GM13977 (cell line): Measurements from ENCODE around the gene MST1.

Source experiments
- DNase-seq: peaks from one replicate; pipeline ENCODE4 v3.0.0; 2012; ENCODE audit warnings: low spot score
- in situ Hi-C: fragments of 300-500 bp; cut with MboI; formaldehyde crosslinking; loops from one replicate; pipeline ENCODE4 v1.12.0; 2022; ENCODE audit warnings: low sequenced_read_pairs, low pct_unique_long_range_greater_than_20kb, mixed read lengths, inconsistent platforms; ENCODE audit not compliant: unreplicated experiment
- TF ChIP-seq, protein P1 (sequence below): IDR thresholded peaks from 2 replicates; pipeline ENCODE4 v1.5.1; 2012; ENCODE audit warnings: mild to moderate bottlenecking, control low read depth; ENCODE audit not compliant: insufficient read depth; ENCODE audit errors: extremely low read depth, missing control alignments

Gene MST1

DNA sequence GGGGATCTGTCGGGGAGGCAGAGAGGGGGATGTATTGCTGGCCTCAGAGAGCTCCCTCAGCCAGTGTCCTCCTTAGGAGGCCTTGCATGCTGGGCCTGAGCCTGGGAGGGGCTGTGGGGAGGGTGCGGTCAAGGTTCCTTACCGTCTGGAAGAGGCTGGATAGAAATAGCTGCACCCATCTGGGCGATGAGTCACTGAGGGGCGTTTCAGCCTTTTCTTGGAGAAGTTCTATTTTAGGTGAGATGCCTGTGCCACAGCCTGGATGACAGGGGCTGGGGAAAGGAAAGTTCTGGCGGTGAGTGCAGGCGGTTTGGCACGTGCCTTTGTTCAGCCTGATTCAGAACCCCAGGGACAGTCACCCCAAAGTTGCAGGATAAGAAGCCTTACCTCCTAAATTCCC lies 50.8 kb downstream of the MST1 start:
- no peak for DNase-seq
- in situ Hi-C loops, result no loop called here

DNA sequence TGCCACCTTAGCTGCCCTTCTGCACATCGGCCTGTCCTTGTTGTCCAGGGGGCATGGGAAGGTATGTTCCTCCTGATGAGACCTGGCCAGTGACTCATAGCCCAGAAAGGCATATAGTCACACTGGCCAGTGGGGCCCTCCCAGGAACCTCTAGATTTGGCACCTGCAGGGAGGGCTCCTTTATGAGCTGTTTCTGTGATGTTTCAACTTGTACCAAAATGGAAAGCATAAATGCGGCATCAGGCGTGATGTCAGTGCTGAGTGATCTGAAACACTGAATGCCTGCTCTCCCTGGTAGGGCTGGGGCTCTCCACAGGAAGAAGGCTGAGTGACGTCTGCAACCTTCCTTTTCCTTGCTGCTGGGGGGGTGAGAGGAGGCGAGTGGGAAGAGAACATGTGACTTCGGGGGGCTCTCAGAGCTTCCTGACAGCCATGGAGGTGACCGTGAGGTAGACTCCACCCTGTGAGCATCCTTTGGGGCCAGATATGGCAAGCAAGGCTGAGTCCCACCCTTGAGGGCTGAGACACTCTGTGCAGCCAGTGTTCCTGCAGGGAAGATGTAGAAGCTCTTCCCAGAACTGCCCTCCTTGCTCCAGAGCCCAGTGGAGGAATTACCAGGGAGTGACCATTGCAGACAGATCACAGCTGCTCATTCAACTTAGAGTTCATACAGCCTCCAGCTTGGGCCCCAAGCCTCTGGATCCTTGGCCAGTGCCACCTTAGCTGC lies 52.2 kb downstream of the MST1 start:
- TF ChIP-seq, protein P1, sequence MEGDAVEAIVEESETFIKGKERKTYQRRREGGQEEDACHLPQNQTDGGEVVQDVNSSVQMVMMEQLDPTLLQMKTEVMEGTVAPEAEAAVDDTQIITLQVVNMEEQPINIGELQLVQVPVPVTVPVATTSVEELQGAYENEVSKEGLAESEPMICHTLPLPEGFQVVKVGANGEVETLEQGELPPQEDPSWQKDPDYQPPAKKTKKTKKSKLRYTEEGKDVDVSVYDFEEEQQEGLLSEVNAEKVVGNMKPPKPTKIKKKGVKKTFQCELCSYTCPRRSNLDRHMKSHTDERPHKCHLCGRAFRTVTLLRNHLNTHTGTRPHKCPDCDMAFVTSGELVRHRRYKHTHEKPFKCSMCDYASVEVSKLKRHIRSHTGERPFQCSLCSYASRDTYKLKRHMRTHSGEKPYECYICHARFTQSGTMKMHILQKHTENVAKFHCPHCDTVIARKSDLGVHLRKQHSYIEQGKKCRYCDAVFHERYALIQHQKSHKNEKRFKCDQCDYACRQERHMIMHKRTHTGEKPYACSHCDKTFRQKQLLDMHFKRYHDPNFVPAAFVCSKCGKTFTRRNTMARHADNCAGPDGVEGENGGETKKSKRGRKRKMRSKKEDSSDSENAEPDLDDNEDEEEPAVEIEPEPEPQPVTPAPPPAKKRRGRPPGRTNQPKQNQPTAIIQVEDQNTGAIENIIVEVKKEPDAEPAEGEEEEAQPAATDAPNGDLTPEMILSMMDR, result no peak
- no peak for DNase-seq
- in situ Hi-C loops, result no loop called here

More for the DNA sequence above, 50.8 kb downstream of the MST1 start:
- TF ChIP-seq, protein P1, result no peak

DNA sequence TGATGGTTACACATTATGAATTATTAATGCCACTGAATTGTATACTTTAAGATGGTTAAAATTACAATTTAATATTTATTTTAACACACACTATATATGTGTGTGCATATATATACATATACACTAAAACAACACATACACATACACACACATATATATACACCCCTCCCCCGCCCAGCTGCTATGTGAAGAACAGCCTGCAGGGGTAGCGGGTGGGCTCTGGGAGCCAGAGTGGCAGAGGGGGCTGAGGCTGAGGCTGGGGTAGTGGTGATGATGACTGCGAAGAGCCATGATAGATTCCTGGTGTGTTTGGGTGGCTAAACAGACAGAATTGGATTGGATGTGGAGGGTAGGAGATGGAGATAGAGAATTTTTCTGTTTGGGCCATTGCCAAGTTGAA lies 54.5 kb downstream of the MST1 start:
- in situ Hi-C loops, result no loop called here
- no peak for DNase-seq
- TF ChIP-seq, protein P1, result no peak
